Peyer's patch (tissue), 4 donors: ENCODE data around the gene ITGA8. TPM values are rescaled to one million over a fixed set of nuclear protein-coding genes. Genes with fewer than 3 reads are reported as not detected.

ENCODE experiments used
- DNase-seq, 3 donors: peaks; one replicate each; pipeline ENCODE4 v3.0.0-alpha.2; 2017 to 2019
- H3K27ac ChIP-seq, 4 donors: fragments of 200-600 bp; sonication (generic); one replicate each; pipeline ENCODE4 v1.5.1; 2016 to 2019
- H3K27me3 ChIP-seq, 2 donors: fragments of 200-600 bp; sonication (generic); one replicate each; pipeline ENCODE4 v1.5.1; 2019
- H3K36me3 ChIP-seq, 3 donors: fragments of 200-600 bp; sonication (generic); one replicate each; pipeline ENCODE4 v1.5.1; 2016 to 2019
- H3K4me1 ChIP-seq, 4 donors: fragments of 200-600 bp; sonication (generic); one replicate each; pipeline ENCODE4 v1.5.1; 2016 to 2019
- H3K4me3 ChIP-seq, 4 donors: fragments of 200-600 bp; sonication (generic); 1 replicate in 3 of 4; 2 replicates in 1 of 4; pipeline ENCODE4 v1.5.1; 2016 to 2019; ENCODE audit warnings: mild to moderate bottlenecking in 1 of 4
- H3K9me3 ChIP-seq, 4 donors: fragments of 200-600 bp; sonication (generic); one replicate each; pipeline ENCODE4 v1.5.1; 2016 to 2019; ENCODE audit warnings: mild to moderate bottlenecking in 1 of 4
- CTCF ChIP-seq, 6 experiments: fragments of 450-650 bp in 4 of 6; fragments of 200-600 bp in 2 of 6; sonication (generic) in 1 of 6; IDR thresholded peaks; one replicate each; pipeline ENCODE4 v1.5.1; 2017 to 2019; ENCODE audit warnings: antibody characterized with exemption in 6 of 6, mild to moderate bottlenecking in 3 of 6, moderate library complexity in 1 of 6
- POLR2A ChIP-seq, 2 donors: fragments of 450-650 bp; IDR thresholded peaks; one replicate each; pipeline ENCODE4 v1.5.1; 2017; ENCODE audit warnings: antibody characterized with exemption in 2 of 2, mild to moderate bottlenecking in 2 of 2, moderate library complexity in 2 of 2
- total RNA-seq, 4 donors: library from RNA; depleted of rRNA; stranded (reverse); fragments of >200 nt; gene quantifications; one replicate each; pipeline ENCODE4 v1.1.0, GENCODE V29; 2016

The ITGA8 gene
- total RNA-seq, 4 donors from 2014 or later: 2.4 to 13.2 (median 3.9) TPM

GRCh38 chr10:15550950-15551349, 168.8 kb downstream of the ITGA8 start:
- Histone ChIP-seq H3K27ac (no peak overlapping the region), H3K36me3 (no peaks in the 10 kb centered on the region), H3K27me3 (no peaks in the 10 kb centered on the region), H3K4me3 (no peak overlapping the region), H3K9me3 (no peaks in the 10 kb centered on the region), H3K4me1 (no peaks in the 10 kb centered on the region)
- TF ChIP-seq CTCF (IDR thresholded peaks at IDR 0.05) (no peak), POLR2A (IDR thresholded peaks at IDR 0.05) (no peak)
- no peak for DNase-seq

- H3K9me3 ChIP-seq: no peaks in the 10 kb centered on the region
- no peaks in the 10 kb centered on the region for H3K36me3 ChIP-seq
- H3K27ac ChIP-seq: no peak overlapping the region
- no peak overlapping the region for H3K4me3 ChIP-seq
- TF ChIP-seq CTCF (IDR thresholded peaks at IDR 0.05): no peak
- no peak for TF ChIP-seq POLR2A (IDR thresholded peaks at IDR 0.05)
- DNase-seq: no peak
- H3K4me1 ChIP-seq: no peaks in the 10 kb centered on the region
- H3K27me3 ChIP-seq: no peaks in the 10 kb centered on the region
Observed at GRCh38 chr10:15548331-15548730, 171.4 kb downstream of the ITGA8 start.

- Histone ChIP-seq H3K9me3 (no peaks in the 10 kb centered on the region), H3K27me3 (no peaks in the 10 kb centered on the region), H3K4me3 (no peak overlapping the region), H3K4me1 (no peaks in the 10 kb centered on the region), H3K36me3 (no peaks in the 10 kb centered on the region), H3K27ac (no peak overlapping the region)
- TF ChIP-seq CTCF (IDR thresholded peaks at IDR 0.05) (no peak), POLR2A (IDR thresholded peaks at IDR 0.05) (no peak)
- no peak for DNase-seq
Observed at GRCh38 chr10:15546606-15547005, 173.1 kb downstream of the ITGA8 start.

GRCh38 chr10:15545884-15546283, 173.8 kb downstream of the ITGA8 start:
- Histone ChIP-seq H3K4me1 (no peaks in the 10 kb centered on the region), H3K27me3 (no peaks in the 10 kb centered on the region), H3K4me3 (no peak overlapping the region), H3K9me3 (no peaks in the 10 kb centered on the region), H3K27ac (no peak overlapping the region), H3K36me3 (no peaks in the 10 kb centered on the region)
- TF ChIP-seq CTCF (IDR thresholded peaks at IDR 0.05) (no peak), POLR2A (IDR thresholded peaks at IDR 0.05) (no peak)
- no peak for DNase-seq

- Histone ChIP-seq H3K4me3 (no peak overlapping the region), H3K9me3 (no peaks in the 10 kb centered on the region), H3K4me1 (no peaks in the 10 kb centered on the region), H3K27me3 (no peaks in the 10 kb centered on the region), H3K36me3 (no peaks in the 10 kb centered on the region), H3K27ac (no peak overlapping the region)
- no peak for DNase-seq
- no peak for TF ChIP-seq CTCF (IDR thresholded peaks at IDR 0.05)
- TF ChIP-seq POLR2A (IDR thresholded peaks at IDR 0.05): no peak
Observed at GRCh38 chr10:15545266-15545665, 174.5 kb downstream of the ITGA8 start.

GRCh38 chr10:15543994-15544393, 175.7 kb downstream of the ITGA8 start:
- no peak for TF ChIP-seq CTCF (IDR thresholded peaks at IDR 0.05)
- TF ChIP-seq POLR2A (IDR thresholded peaks at IDR 0.05): no peak
- H3K4me1 ChIP-seq: no peaks in the 10 kb centered on the region
- H3K36me3 ChIP-seq: no peaks in the 10 kb centered on the region
- H3K4me3 ChIP-seq: no peak overlapping the region
- DNase-seq: no peak
- H3K9me3 ChIP-seq: no peaks in the 10 kb centered on the region
- H3K27me3 ChIP-seq: no peaks in the 10 kb centered on the region
- no peak overlapping the region for H3K27ac ChIP-seq
